HepG2 (cell line): ENCODE results near the gene TIAM2. TPM values are rescaled to one million over a fixed set of nuclear protein-coding genes. Genes with fewer than 3 reads are reported as not detected.

Experiments
- ATAC-seq: fragments of 200-7000 bp; cut with Tn5 transposase; 3 replicates; pipeline ENCODE4 v1.9.1; 2020; ENCODE audit warnings: mild to moderate bottlenecking, moderate library complexity
- BruUV-seq: library from RNA; stranded (reverse); fragments of 400-500 nt; replicated peaks from 2 replicates; lab custom pipeline; 2021; lab: Mats Ljungman, UMichigan
- CTCF ChIA-PET: fragments of 300-600 bp; formaldehyde crosslinking; extraction: SDS; loops from one replicate; lab custom pipeline; 2021; ENCODE audit warnings: low total read pairs, inconsistent platforms, low intra/inter-chr PET ratio; lab: Yijun Ruan, JAX
- POLR2A ChIA-PET: fragments of 350-600 bp; sonication (Branson Sonifier 250); formaldehyde crosslinking; loops from one replicate; lab custom pipeline; 2020; ENCODE audit warnings: antibody characterized with exemption, inconsistent platforms; lab: Yijun Ruan, JAX
- DNase-seq: peaks from one replicate; pipeline ENCODE4 v3.0.0-alpha.2; 2015; ENCODE audit warnings: low spot score
- FAIRE-seq: peaks from 3 replicates; lab custom pipeline; 2011; peaks lifted over from hg19 to GRCh38; lab: Jason Lieb, UNC
- H2AFZ ChIP-seq: one replicate; pipeline ENCODE4 v1.6.1; 2011; ENCODE audit warnings: low read length, inconsistent platforms
- H3K27ac ChIP-seq: fragments of 300-600 bp; 3 replicates; pipeline ENCODE4 v1.8.0; 2011; ENCODE audit warnings: mixed run types, mild to moderate bottlenecking, mixed read lengths, low read length, inconsistent platforms; ENCODE audit not compliant: insufficient read depth; ENCODE audit errors: extremely low read length
- H3K27me3 ChIP-seq, 2 experiments: fragments of 200-600 bp in 1 of 2; 2 replicates in 1 of 2; 3 replicates in 1 of 2; pipeline versions ENCODE4 v1.6.0 to v1.8.0; 2011; ENCODE audit warnings: low read length in 2 of 2, mild to moderate bottlenecking in 2 of 2, moderate library complexity in 2 of 2, inconsistent platforms in 1 of 2; ENCODE audit not compliant: insufficient read depth in 2 of 2, control insufficient read depth in 1 of 2
- H3K36me3 ChIP-seq, 2 experiments: fragments of 200-600 bp in 1 of 2; replicated peaks in 1 of 2; 2 replicates in 1 of 2; 3 replicates in 1 of 2; pipeline versions ENCODE4 v1.5.1 to v1.8.0; 2011; ENCODE audit warnings: low read length in 2 of 2, inconsistent platforms in 1 of 2; ENCODE audit not compliant: insufficient read depth in 2 of 2, control insufficient read depth in 1 of 2
- H3K4me1 ChIP-seq: 2 replicates; pipeline ENCODE4 v1.5.1; 2012; ENCODE audit warnings: low read length, inconsistent platforms; ENCODE audit not compliant: insufficient read depth
- H3K4me2 ChIP-seq: 2 replicates; pipeline ENCODE4 v1.6.0; 2011; ENCODE audit warnings: low read depth, low read length, inconsistent platforms
- H3K4me3 ChIP-seq, 3 experiments: fragments of 200-600 bp in 1 of 3; sonication (generic), shearing (Covaris generic) in 1 of 3; replicated peaks in 1 of 3; 2 replicates each; pipeline ENCODE4 v1.5.1; 2011 to 2016; ENCODE audit warnings: low read length in 3 of 3, inconsistent platforms in 2 of 3, low read depth in 2 of 3, mild to moderate bottlenecking in 2 of 3, control low read depth in 1 of 3, mixed read lengths in 1 of 3; ENCODE audit not compliant: insufficient read depth in 1 of 3
- H3K79me2 ChIP-seq: one replicate; pipeline ENCODE4 v1.6.1; 2011; ENCODE audit warnings: low read length, inconsistent platforms; ENCODE audit not compliant: insufficient read depth
- H3K9ac ChIP-seq: 2 replicates; pipeline ENCODE4 v1.6.0; 2011; ENCODE audit warnings: mild to moderate bottlenecking, low read depth, low read length, inconsistent platforms; ENCODE audit not compliant: insufficient read depth
- H3K9me3 ChIP-seq: 2 replicates; pipeline ENCODE4 v1.5.1; 2012; ENCODE audit warnings: mild to moderate bottlenecking, low read length
- H4K20me1 ChIP-seq: 2 replicates; pipeline ENCODE4 v1.6.0; 2011; ENCODE audit warnings: inconsistent platforms, mild to moderate bottlenecking, low read length, moderate library complexity; ENCODE audit not compliant: insufficient read depth
- CHCHD3 ChIP-seq: sonication (generic); formaldehyde crosslinking; IDR thresholded peaks from 2 replicates; pipeline ENCODE4 v1.8.0; 2022; ENCODE audit warnings: mild to moderate bottlenecking, missing genetic modification reagents, moderate library complexity
- FOXA3 ChIP-seq: IDR thresholded peaks from 2 replicates; pipeline ENCODE4 v1.6.1; 2016; ENCODE audit warnings: missing genetic modification reagents, missing compliant biosample characterization
- JDP2 ChIP-seq: sonication (generic); formaldehyde crosslinking; IDR thresholded peaks from 2 replicates; pipeline ENCODE4 v1.8.1; 2022; ENCODE audit warnings: missing genetic modification reagents, borderline replicate concordance
- MIER3 ChIP-seq: IDR thresholded peaks from 2 replicates; pipeline ENCODE4 v1.6.1; 2016; ENCODE audit warnings: missing compliant biosample characterization, borderline replicate concordance
- PITX1 ChIP-seq: sonication (generic); formaldehyde crosslinking; IDR thresholded peaks from 2 replicates; pipeline ENCODE4 v1.5.1; 2020; ENCODE audit warnings: mild to moderate bottlenecking, missing genetic modification reagents
- RORA ChIP-seq: sonication (generic); formaldehyde crosslinking; IDR thresholded peaks from 2 replicates; pipeline ENCODE4 v1.5.0; 2020; ENCODE audit warnings: mild to moderate bottlenecking, missing genetic modification reagents, moderate library complexity
- SALL2 ChIP-seq: sonication (generic); formaldehyde crosslinking; IDR thresholded peaks from 2 replicates; pipeline ENCODE4 v1.8.1; 2023; ENCODE audit warnings: mild to moderate bottlenecking, missing genetic modification reagents, inconsistent platforms
- SIN3B ChIP-seq: fragments of 150-350 bp; IDR thresholded peaks from 2 replicates; pipeline ENCODE4 v1.6.1; 2014; ENCODE audit warnings: low read length
- ZMAT3 ChIP-seq: sonication (generic); formaldehyde crosslinking; conservative IDR thresholded peaks from 2 replicates; pipeline ENCODE4 v1.7.0; 2021; ENCODE audit warnings: missing genetic modification reagents
- ZNF263 ChIP-seq: sonication (generic); formaldehyde crosslinking; IDR thresholded peaks from 2 replicates; pipeline ENCODE4 v1.4.0; 2020; ENCODE audit warnings: missing genetic modification reagents
- ZNF431 ChIP-seq: sonication (generic); formaldehyde crosslinking; IDR thresholded peaks from 2 replicates; pipeline ENCODE4 v1.9.0; 2022; ENCODE audit warnings: missing genetic modification reagents, low read depth, mild to moderate bottlenecking, borderline replicate concordance
- ZNF530 ChIP-seq: sonication (generic); formaldehyde crosslinking; IDR thresholded peaks from 2 replicates; pipeline ENCODE4 v1.5.0; 2020; ENCODE audit warnings: low read depth, mild to moderate bottlenecking, missing genetic modification reagents
- ZNF605 ChIP-seq: sonication (generic); formaldehyde crosslinking; IDR thresholded peaks from 2 replicates; pipeline ENCODE4 v1.8.0; 2022; ENCODE audit warnings: mild to moderate bottlenecking, missing genetic modification reagents
- WGBS: methylation state at CpG from one replicate; pipeline ENCODE4 v1.1.6; 2017; ENCODE audit warnings: low lambda C conversion rate; 5-methylcytosine and 5-hydroxymethylcytosine counted together
- in situ Hi-C: cut with HindIII; loops from 2 replicates; pipeline ENCODE4 v1.10.0; 2017; ENCODE audit warnings: low pct_unique_long_range_greater_than_20kb; ENCODE audit not compliant: extremely low pct_ligation_motif_present
- intact Hi-C: fragments of 100-400 bp; cut with micrococcal nuclease; formaldehyde crosslinking; loops from one replicate; pipeline ENCODE4 v1.10.0; 2022; ENCODE audit not compliant: unreplicated experiment
- polyA plus RNA-seq, 8 experiments: library from polyadenylated mRNA; depleted of rRNA in 3 of 8; stranded (reverse) in 7 of 8; unstranded in 1 of 8; fragments of >200 nt; fragmentation: Illumina TruSeq in 4 of 8; extraction: Trizol in 4 of 8; gene quantifications; 2 replicates each; pipeline versions ENCODE4 v1.2.1 to v1.2.3, GENCODE V29; 2011 to 2016; ENCODE audit warnings: low read depth in 4 of 8, missing spikeins in 1 of 8, mixed read lengths in 1 of 8; ENCODE audit not compliant: insufficient read depth in 1 of 8
- total RNA-seq, 5 experiments: library from RNA; depleted of rRNA; stranded (reverse); fragments of >200 nt; fragmentation: Illumina TruSeq; extraction: Trizol; gene quantifications; 2 replicates each; pipeline ENCODE4 v1.2.3, GENCODE V29; 2016; ENCODE audit warnings: low read depth in 1 of 5
- TF ChIP-seq, protein P1 (sequence below): sonication (generic); formaldehyde crosslinking; IDR thresholded peaks from 2 replicates; pipeline ENCODE4 v1.5.0; 2020; ENCODE audit warnings: missing genetic modification reagents, mild to moderate bottlenecking, borderline replicate concordance
- TF ChIP-seq, protein P2 (sequence below): sonication (generic); formaldehyde crosslinking; IDR thresholded peaks from 2 replicates; pipeline ENCODE4 v1.4.0; 2020; ENCODE audit warnings: mild to moderate bottlenecking, missing genetic modification reagents

The TIAM2 gene
- total and polyA plus RNA-seq, 2 of the 13 experiments (the other 11 are each of a cell fraction or from before 2014, with no cell fraction given) = 4.1 to 4.5 TPM

DNA sequence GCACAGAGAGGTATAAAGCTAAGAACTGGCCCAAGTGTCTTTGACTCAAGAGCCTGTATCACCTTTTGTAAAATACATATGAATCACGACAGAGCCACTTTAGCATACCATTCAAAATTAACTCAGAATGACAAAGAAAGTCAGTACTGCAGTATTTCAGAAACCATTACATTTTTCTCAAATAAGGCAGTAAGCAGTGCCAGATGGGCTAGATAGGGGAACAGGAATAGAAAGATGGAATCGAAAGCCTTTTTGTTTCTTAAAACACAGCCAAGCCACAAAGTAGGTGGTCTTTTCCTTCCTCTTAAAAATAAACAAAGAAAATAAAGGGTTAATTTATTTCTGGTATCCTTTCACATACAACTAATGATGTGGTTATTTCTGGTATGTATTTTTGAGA is 279.0 kb downstream of the TIAM2 start:
- H3K4me1 ChIP-seq = 0 out of 2 replicates have a peak, but pooled peaks cover 5% of the 10 kb centered on the region
- H3K9ac ChIP-seq = no peak overlapping the region
- no peak overlapping the region for H2AFZ ChIP-seq
- FAIRE-seq (no peak), DNase-seq (no peak), ATAC-seq (no peak)
- peaks cover 5% of the 10 kb centered on the region for H3K79me2 ChIP-seq
- no TSS peak for BruUV-seq
- intact Hi-C loops (no loop called here), in situ Hi-C loops (no loop called here)
- no peaks in the 10 kb centered on the region for H3K27me3 ChIP-seq
- CTCF ChIA-PET = no interaction called here
- WGBS = 99% methylated on average over 2 of the region's 2 CpGs
- H3K4me2 ChIP-seq = no peak overlapping the region
- POLR2A ChIA-PET = no interaction called here
- H3K9me3 ChIP-seq = no peaks in the 10 kb centered on the region
- no peaks in the 10 kb centered on the region; the same call in 1 of the 2 replicates for H4K20me1 ChIP-seq
- no peak overlapping the region for H3K4me3 ChIP-seq
- peaks cover 39 to 90% of the 10 kb centered on the region in 2 experiments for H3K36me3 ChIP-seq
- TF ChIP-seq, protein P1, sequence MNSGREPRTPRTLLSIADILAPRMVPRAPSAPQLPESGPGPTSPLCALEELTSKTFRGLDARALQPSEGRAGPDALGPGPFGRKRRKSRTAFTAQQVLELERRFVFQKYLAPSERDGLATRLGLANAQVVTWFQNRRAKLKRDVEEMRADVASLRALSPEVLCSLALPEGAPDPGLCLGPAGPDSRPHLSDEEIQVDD = no peak
- TF ChIP-seq SALL2 (CRISPR knock-in tag) (no peak), ZNF263 (no peak)
- no peak overlapping the region for H3K27ac ChIP-seq

DNA sequence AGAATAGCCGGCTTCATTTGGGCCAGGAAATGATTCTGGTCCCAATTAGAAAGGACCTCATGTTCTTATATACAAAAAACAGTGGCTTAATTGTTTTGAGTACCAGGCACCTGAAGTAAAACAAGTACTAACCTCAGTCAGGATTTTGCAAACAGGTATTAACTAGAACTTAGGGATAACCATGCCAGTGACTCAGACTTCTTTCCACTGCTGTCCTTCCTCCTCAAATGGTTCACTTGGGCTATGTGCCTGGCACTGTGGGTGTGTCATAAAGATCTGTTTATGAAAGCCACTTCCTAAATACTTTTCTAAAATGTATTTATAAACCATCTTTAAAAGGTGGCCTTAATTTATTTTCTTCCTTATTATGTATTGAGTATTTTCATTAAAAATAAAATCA is 279.4 kb downstream of the TIAM2 start:
- WGBS = 100% methylated on average over 1 of the region's 1 CpG
- DNase-seq (no peak), FAIRE-seq (no peak), ATAC-seq (no peak)
- Histone ChIP-seq H3K27me3 (no peaks in the 10 kb centered on the region), H3K79me2 (peaks cover 5% of the 10 kb centered on the region), H4K20me1 (no peaks in the 10 kb centered on the region), H2AFZ (no peak overlapping the region), H3K9me3 (no peaks in the 10 kb centered on the region), H3K4me1 (0 out of 2 replicates have a peak, but pooled peaks cover under 1% of the 10 kb centered on the region), H3K4me3 (no peak overlapping the region), H3K27ac (no peak overlapping the region), H3K9ac (no peak overlapping the region), H3K4me2 (no peak overlapping the region), H3K36me3 (peaks cover 42 to 90% of the 10 kb centered on the region in 2 experiments)
- POLR2A ChIA-PET = no interaction called here
- in situ Hi-C loops (no loop called here), intact Hi-C loops (no loop called here)
- no peak for TF ChIP-seq SIN3B
- TF ChIP-seq ZNF530 = no peak
- no peak for TF ChIP-seq JDP2 (CRISPR knock-in tag)
- no peak for TF ChIP-seq FOXA3
- TF ChIP-seq ZMAT3 (CRISPR knock-in tag) = no peak
- no peak for TF ChIP-seq ZNF263
- TF ChIP-seq MIER3 = no peak
- no peak for TF ChIP-seq CHCHD3 (CRISPR knock-in tag)
- no peak for TF ChIP-seq PITX1
- no peak for TF ChIP-seq ZNF431 (CRISPR knock-in tag)
- no peak for TF ChIP-seq RORA
- TF ChIP-seq ZNF605 (CRISPR knock-in tag) = no peak
- TF ChIP-seq, protein P2, sequence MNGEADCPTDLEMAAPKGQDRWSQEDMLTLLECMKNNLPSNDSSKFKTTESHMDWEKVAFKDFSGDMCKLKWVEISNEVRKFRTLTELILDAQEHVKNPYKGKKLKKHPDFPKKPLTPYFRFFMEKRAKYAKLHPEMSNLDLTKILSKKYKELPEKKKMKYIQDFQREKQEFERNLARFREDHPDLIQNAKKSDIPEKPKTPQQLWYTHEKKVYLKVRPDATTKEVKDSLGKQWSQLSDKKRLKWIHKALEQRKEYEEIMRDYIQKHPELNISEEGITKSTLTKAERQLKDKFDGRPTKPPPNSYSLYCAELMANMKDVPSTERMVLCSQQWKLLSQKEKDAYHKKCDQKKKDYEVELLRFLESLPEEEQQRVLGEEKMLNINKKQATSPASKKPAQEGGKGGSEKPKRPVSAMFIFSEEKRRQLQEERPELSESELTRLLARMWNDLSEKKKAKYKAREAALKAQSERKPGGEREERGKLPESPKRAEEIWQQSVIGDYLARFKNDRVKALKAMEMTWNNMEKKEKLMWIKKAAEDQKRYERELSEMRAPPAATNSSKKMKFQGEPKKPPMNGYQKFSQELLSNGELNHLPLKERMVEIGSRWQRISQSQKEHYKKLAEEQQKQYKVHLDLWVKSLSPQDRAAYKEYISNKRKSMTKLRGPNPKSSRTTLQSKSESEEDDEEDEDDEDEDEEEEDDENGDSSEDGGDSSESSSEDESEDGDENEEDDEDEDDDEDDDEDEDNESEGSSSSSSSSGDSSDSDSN (CRISPR knock-in tag) = no peak
- CTCF ChIA-PET = no interaction called here
- BruUV-seq = no TSS peak
